Measurements from ENCODE around the gene SGPP2. TPM values are rescaled to one million over a fixed set of nuclear protein-coding genes. Genes with fewer than 3 reads are reported as not detected.

The SGPP2 gene
- total RNA-seq, 2 experiments from 2014 or later: 1.7 TPM

DNA sequence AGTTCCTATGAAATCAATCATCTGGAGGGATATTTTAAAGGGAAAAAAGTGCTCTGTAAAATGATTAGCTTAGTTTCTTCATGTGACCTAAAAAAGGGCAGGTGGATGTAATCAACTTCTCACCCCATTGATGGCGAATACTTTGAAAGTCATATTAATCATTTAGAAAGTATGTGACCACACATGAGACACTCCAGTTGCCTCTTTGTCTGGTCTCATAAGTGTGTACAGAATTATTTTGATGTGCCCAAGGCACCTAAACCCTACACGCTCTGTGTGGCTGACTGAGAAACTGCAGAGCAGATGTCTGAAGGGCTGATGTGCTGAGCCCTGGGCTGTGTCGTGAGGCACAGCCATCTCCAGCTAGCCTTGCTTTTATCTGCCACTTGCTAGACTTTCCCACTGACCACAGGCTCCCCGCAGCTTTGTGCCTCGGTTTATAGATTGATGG is 26.9 kb downstream of the SGPP2 start:
- intact Hi-C loops (cut with DNase I, micrococcal nuclease): no loop called here
- Histone ChIP-seq H3K4me3 (ENCODE audit: low read length) (no peak overlapping the region), H3K27ac (ENCODE audit: low read depth in 1 of 2, low read length in 2 of 2) (no peak overlapping the region), H3K9me3 (ENCODE audit: control insufficient read depth in 1 of 2, insufficient read depth in 1 of 2, low read length in 2 of 2) (no peaks in the 10 kb centered on the region), H3K36me3 (ENCODE audit: insufficient read depth, low read length) (no peaks in the 10 kb centered on the region), H3K27me3 (ENCODE audit: control insufficient read depth in 1 of 2, insufficient read depth in 2 of 2, low read length in 2 of 2) (no peaks in the 10 kb centered on the region), H3K4me1 (ENCODE audit: insufficient read depth, low read length) (no peaks in the 10 kb centered on the region)
- H3K9me3 Mint-ChIP-seq: no peaks in the 10 kb centered on the region
- H3K4me3 Mint-ChIP-seq: no peak overlapping the region
- ATAC-seq (ENCODE audit: poor library complexity) (no peak), DNase-seq (no peak)
- H3K27me3 Mint-ChIP-seq: peaks cover 3% of the 10 kb centered on the region
- CTCF ChIA-PET: no interaction called here
- no peaks in the 10 kb centered on the region for H3K4me1 Mint-ChIP-seq (ENCODE audit: low read depth)
- POLR2A ChIA-PET: no interaction called here
- H3K36me3 Mint-ChIP-seq (ENCODE audit: low read depth): no peaks in the 10 kb centered on the region
- no peak overlapping the region for H3K27ac Mint-ChIP-seq
- TF ChIP-seq CTCF (IDR thresholded peaks at IDR 0.05): no peak

DNA sequence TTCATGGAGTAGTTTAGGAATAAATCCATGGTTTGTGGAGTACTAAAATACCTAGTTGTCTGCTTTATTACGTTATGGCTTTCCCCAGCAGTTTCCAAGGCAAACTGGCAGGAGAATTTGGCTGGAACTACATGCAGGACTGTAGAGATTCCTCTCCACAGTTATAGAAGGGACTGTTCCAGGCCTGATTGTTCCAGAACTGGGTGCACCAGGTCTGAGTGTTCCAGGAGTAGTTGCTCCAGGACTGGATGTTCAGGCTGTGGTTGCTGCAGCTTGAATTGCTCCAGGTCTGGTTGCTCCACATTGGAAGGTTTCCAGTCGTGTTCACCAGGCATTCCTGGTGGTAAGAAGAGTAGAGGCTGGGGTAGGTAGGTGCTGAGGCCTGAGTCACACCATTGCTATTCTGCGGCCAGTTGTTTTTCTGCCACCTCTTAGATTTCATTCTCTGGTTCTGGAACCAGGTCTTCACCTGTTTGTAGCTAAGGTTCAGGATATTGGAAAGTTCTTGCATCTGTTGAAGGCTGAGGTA is 28.1 kb downstream of the SGPP2 start:
- peaks cover 3% of the 10 kb centered on the region for H3K27me3 Mint-ChIP-seq
- H3K27me3 ChIP-seq (ENCODE audit: control insufficient read depth in 1 of 2, insufficient read depth in 2 of 2, low read length in 2 of 2): no peaks in the 10 kb centered on the region
- H3K4me1 Mint-ChIP-seq (ENCODE audit: low read depth): no peaks in the 10 kb centered on the region
- no peaks in the 10 kb centered on the region for H3K9me3 ChIP-seq (ENCODE audit: control insufficient read depth in 1 of 2, insufficient read depth in 1 of 2, low read length in 2 of 2)
- no peak overlapping the region for H3K27ac ChIP-seq (ENCODE audit: low read depth in 1 of 2, low read length in 2 of 2)
- H3K9me3 Mint-ChIP-seq: no peaks in the 10 kb centered on the region
- no peak for ATAC-seq (ENCODE audit: poor library complexity)
- H3K36me3 ChIP-seq (ENCODE audit: insufficient read depth, low read length): no peaks in the 10 kb centered on the region
- intact Hi-C loops (cut with DNase I, micrococcal nuclease): no loop called here
- DNase-seq: no peak
- H3K4me3 Mint-ChIP-seq: no peak overlapping the region
- CTCF ChIA-PET: no interaction called here
- no peak for TF ChIP-seq CTCF (IDR thresholded peaks at IDR 0.05)
- no peak overlapping the region for H3K4me3 ChIP-seq (ENCODE audit: low read length)
- H3K27ac Mint-ChIP-seq: no peak overlapping the region
- no peaks in the 10 kb centered on the region for H3K4me1 ChIP-seq (ENCODE audit: insufficient read depth, low read length)
- POLR2A ChIA-PET: no interaction called here
- no peaks in the 10 kb centered on the region for H3K36me3 Mint-ChIP-seq (ENCODE audit: low read depth)

DNA sequence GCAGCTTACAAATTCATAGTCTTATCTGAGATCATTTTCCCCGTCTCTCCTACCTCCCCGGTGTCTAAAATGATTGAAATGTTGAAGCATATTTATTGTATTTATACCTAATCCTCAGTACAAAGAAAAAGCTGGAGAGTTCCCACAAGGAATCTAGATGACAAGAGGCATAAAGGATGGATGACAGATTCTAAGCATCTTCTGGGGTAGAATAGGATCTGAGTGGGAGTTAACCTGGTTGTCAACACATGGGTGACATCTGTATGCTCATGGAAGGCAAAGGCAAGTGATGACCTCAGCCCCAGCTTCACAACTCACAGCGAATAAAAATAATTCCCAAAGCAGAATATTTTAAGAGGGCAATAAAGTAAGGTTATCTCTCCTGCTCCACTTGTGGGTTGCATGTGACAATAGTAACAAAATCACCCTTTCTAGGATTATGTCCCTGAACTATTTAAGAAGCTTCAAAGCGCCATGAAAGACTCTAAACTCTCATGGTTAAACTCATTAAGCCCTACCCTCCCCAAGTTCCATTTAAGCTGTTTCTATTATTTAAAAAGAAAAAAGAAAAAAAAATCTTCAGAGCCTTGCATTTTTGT is 32.2 kb downstream of the SGPP2 start:
- CTCF ChIA-PET: no interaction called here
- no peaks in the 10 kb centered on the region for H3K36me3 Mint-ChIP-seq (ENCODE audit: low read depth)
- H3K4me3 Mint-ChIP-seq: no peak overlapping the region

More for the DNA sequence above, 32.2 kb downstream of the SGPP2 start:
- H3K9me3 ChIP-seq (ENCODE audit: control insufficient read depth in 1 of 2, insufficient read depth in 1 of 2, low read length in 2 of 2): no peaks in the 10 kb centered on the region
- POLR2A ChIA-PET: no interaction called here
- H3K27ac ChIP-seq (ENCODE audit: low read depth in 1 of 2, low read length in 2 of 2): no peak overlapping the region
- H3K4me1 ChIP-seq (ENCODE audit: insufficient read depth, low read length): no peaks in the 10 kb centered on the region
- H3K4me1 Mint-ChIP-seq (ENCODE audit: low read depth): no peaks in the 10 kb centered on the region
- intact Hi-C loops (cut with DNase I, micrococcal nuclease): no loop called here
- H3K9me3 Mint-ChIP-seq: no peaks in the 10 kb centered on the region
- no peak for TF ChIP-seq CTCF (IDR thresholded peaks at IDR 0.05)
- peaks cover 3% of the 10 kb centered on the region for H3K27me3 Mint-ChIP-seq
- DNase-seq: no peak
- no peaks in the 10 kb centered on the region for H3K27me3 ChIP-seq (ENCODE audit: control insufficient read depth in 1 of 2, insufficient read depth in 2 of 2, low read length in 2 of 2)
- no peak overlapping the region for H3K4me3 ChIP-seq (ENCODE audit: low read length)
- H3K27ac Mint-ChIP-seq: no peak overlapping the region
- ATAC-seq (ENCODE audit: poor library complexity): no peak
- no peaks in the 10 kb centered on the region for H3K36me3 ChIP-seq (ENCODE audit: insufficient read depth, low read length)
